K562 (cell line): ENCODE results near the gene ITPR1. TPM values are rescaled to one million over a fixed set of nuclear protein-coding genes. Genes with fewer than 3 reads are reported as not detected.

ENCODE experiments used
- ATAC-seq: fragments of 200-7000 bp; cut with Tn5 transposase; 3 replicates; pipeline ENCODE4 v1.9.1; 2020; ENCODE audit warnings: moderate library complexity
- BruUV-seq: library from RNA; stranded (reverse); fragments of 400-500 nt; replicated peaks from 2 replicates; lab custom pipeline; 2021; lab: Mats Ljungman, UMichigan
- CTCF ChIA-PET: fragments of 300-600 bp; formaldehyde crosslinking; extraction: SDS; loops from one replicate; lab custom pipeline; 2021; ENCODE audit warnings: low intra/inter-chr PET ratio; lab: Yijun Ruan, JAX
- POLR2A ChIA-PET: fragments of 300-600, 350-650 bp; sonication (Branson Sonifier 250); formaldehyde crosslinking; extraction: SDS; loops from one replicate; lab custom pipeline; 2021; ENCODE audit warnings: antibody characterized with exemption, inconsistent platforms; lab: Yijun Ruan, JAX
- DNase-seq, 4 experiments: peaks; one replicate each; pipeline versions ENCODE4 v3.0.0 to v3.0.0-alpha.2; 2011 to 2018; ENCODE audit warnings: low spot score in 3 of 4, mixed read lengths in 3 of 4; ENCODE audit errors: extremely low read depth in 1 of 4
- FAIRE-seq: peaks from 2 replicates; lab custom pipeline; 2011; peaks lifted over from hg19 to GRCh38; lab: Jason Lieb, UNC
- H2AFZ ChIP-seq: 2 replicates; pipeline ENCODE4 v1.6.0; 2011; ENCODE audit warnings: low read depth, low read length, control low read depth, inconsistent platforms
- H3K27ac ChIP-seq: fragments of 200-600 bp; 3 replicates; pipeline ENCODE4 v1.8.0; 2011; ENCODE audit warnings: low read depth, mild to moderate bottlenecking, control low read depth, inconsistent platforms, low read length, moderate library complexity, mixed read lengths; ENCODE audit errors: extremely low read depth
- H3K27me3 ChIP-seq, 2 experiments: fragments of 300-600 bp in 1 of 2; 2 replicates in 1 of 2; 3 replicates in 1 of 2; pipeline versions ENCODE4 v1.6.0 to v1.8.0; 2011; ENCODE audit warnings: inconsistent platforms in 2 of 2, low read length in 2 of 2, mild to moderate bottlenecking in 1 of 2, mixed read lengths in 1 of 2, moderate library complexity in 1 of 2; ENCODE audit not compliant: control insufficient read depth in 2 of 2, insufficient read depth in 2 of 2
- H3K36me3 ChIP-seq: fragments of 300-600 bp; 3 replicates; pipeline ENCODE4 v1.8.0; 2011; ENCODE audit warnings: mild to moderate bottlenecking, low read length, inconsistent platforms; ENCODE audit not compliant: control insufficient read depth, insufficient read depth
- H3K4me1 ChIP-seq, 2 experiments: fragments of 200-600 bp in 1 of 2; replicated peaks in 1 of 2; 2 replicates in 1 of 2; 3 replicates in 1 of 2; pipeline versions ENCODE4 v1.5.1 to v1.8.0; 2011; ENCODE audit warnings: inconsistent platforms in 2 of 2, low read length in 2 of 2, mild to moderate bottlenecking in 1 of 2, mixed read lengths in 1 of 2, moderate library complexity in 1 of 2; ENCODE audit not compliant: control insufficient read depth in 2 of 2, insufficient read depth in 2 of 2
- H3K4me2 ChIP-seq: 2 replicates; pipeline ENCODE4 v1.6.1; 2011; ENCODE audit warnings: low read length, control low read depth, inconsistent platforms, mixed read lengths; ENCODE audit not compliant: insufficient read depth
- H3K4me3 ChIP-seq: fragments of 200-600 bp; sonication (generic), shearing (Covaris generic); 2 replicates; pipeline ENCODE4 v1.5.1; 2016; ENCODE audit warnings: control low read depth, inconsistent platforms
- H3K79me2 ChIP-seq: fragments of 200-600 bp; 3 replicates; pipeline ENCODE4 v1.8.0; 2011; ENCODE audit warnings: low read length, inconsistent platforms; ENCODE audit not compliant: control insufficient read depth, insufficient read depth
- H3K9ac ChIP-seq, 2 experiments: 2 replicates each; pipeline versions ENCODE4 v1.6.0 to v1.6.1; 2011; ENCODE audit warnings: low read depth in 2 of 2, low read length in 2 of 2, control low read depth in 1 of 2, inconsistent platforms in 1 of 2, mild to moderate bottlenecking in 1 of 2, mixed read lengths in 1 of 2; ENCODE audit not compliant: insufficient read depth in 1 of 2
- H3K9me1 ChIP-seq: one replicate; pipeline ENCODE4 v1.6.0; 2011; ENCODE audit warnings: inconsistent platforms, mild to moderate bottlenecking, low read length, moderate library complexity; ENCODE audit not compliant: control insufficient read depth, insufficient read depth
- H3K9me3 ChIP-seq: replicated peaks from 2 replicates; pipeline ENCODE4 v1.5.1; 2011; ENCODE audit warnings: low read depth, low read length, inconsistent platforms; ENCODE audit not compliant: control insufficient read depth, insufficient read depth
- H4K20me1 ChIP-seq: replicated peaks from 2 replicates; pipeline ENCODE4 v1.6.1; 2011; ENCODE audit warnings: low read length, inconsistent platforms, mixed read lengths; ENCODE audit not compliant: control insufficient read depth, insufficient read depth
- CBX3 ChIP-seq, 2 experiments: IDR thresholded peaks; 1 replicate in 1 of 2; 2 replicates in 1 of 2; pipeline ENCODE4 v1.6.1; 2012; ENCODE audit warnings: inconsistent platforms in 2 of 2, low read length in 2 of 2, borderline replicate concordance in 1 of 2, control low read depth in 1 of 2
- EGR1 ChIP-seq: fragments of 450-650 bp; conservative IDR thresholded peaks from 2 replicates; pipeline ENCODE4 v1.6.1; 2017; ENCODE audit warnings: mild to moderate bottlenecking
- NR3C1 ChIP-seq: sonication (generic); formaldehyde crosslinking; IDR thresholded peaks from 2 replicates; pipeline ENCODE4 v1.8.1; 2022; ENCODE audit warnings: missing genetic modification reagents
- PHF8 ChIP-seq: fragments of 200-600 bp; sonication (generic); IDR thresholded peaks from 2 replicates; pipeline ENCODE4 v1.6.1; 2012; ENCODE audit warnings: mixed run types, mild to moderate bottlenecking, inconsistent platforms, low read length, moderate library complexity, borderline replicate concordance
- SAFB ChIP-seq: fragments of 200-400 bp; formaldehyde crosslinking; IDR thresholded peaks from 2 replicates; pipeline ENCODE4 v1.6.1; 2017; ENCODE audit warnings: low read depth, low read length, borderline replicate concordance
- ZNF445 ChIP-seq: fragments of 250-450 bp; sonication (Bioruptor Pico); IDR thresholded peaks from 2 replicates; pipeline ENCODE4 v1.4.0; 2020; ENCODE audit warnings: low read depth, mild to moderate bottlenecking, moderate library complexity
- ZNF79 ChIP-seq: fragments of 250-450 bp; sonication (Bioruptor Pico); IDR thresholded peaks from 2 replicates; pipeline ENCODE4 v1.4.0; 2020; ENCODE audit warnings: low read depth, mild to moderate bottlenecking, moderate library complexity
- WGBS: fragments of 100-300 bp; shearing (Covaris generic); methylation state at CpG from one replicate; pipeline ENCODE4 v1.1.6; 2016; ENCODE audit warnings: low coverage, mixed read lengths; ENCODE audit not compliant: insufficient coverage; ENCODE audit errors: missing lambda C conversion rate; 5-methylcytosine and 5-hydroxymethylcytosine counted together
- in situ Hi-C: fragments of 300-500 bp; cut with MboI; formaldehyde crosslinking; loops from 4 replicates; pipeline ENCODE4 v1.15.0; 2018; ENCODE audit warnings: inconsistent platforms, mixed read lengths
- intact Hi-C: fragments of 100-400 bp; cut with micrococcal nuclease; formaldehyde crosslinking; loops from 2 replicates; pipeline ENCODE4 v1.14.2; 2022
- polyA plus RNA-seq, 8 experiments: library from polyadenylated mRNA; depleted of rRNA in 4 of 8; stranded (reverse) in 5 of 8; unstranded in 3 of 8; fragments of >200 nt; fragmentation: Nextera tagmentation in 2 of 8; fragmentation: Illumina TruSeq in 1 of 8; extraction: Ambion mirVana in 2 of 8; extraction: Trizol in 1 of 8; gene quantifications; 2 replicates each; pipeline versions ENCODE4 v1.2.1 to v1.2.3, GENCODE V29; 2011 to 2014; ENCODE audit warnings: inconsistent platforms in 1 of 8, missing spikeins in 1 of 8
- total RNA-seq, 7 experiments: library from RNA; depleted of rRNA in 6 of 7; stranded (reverse); fragments of >200 nt in 6 of 7; fragmentation: Illumina TruSeq in 2 of 7; extraction: Trizol in 2 of 7; gene quantifications; 2 replicates each; pipeline versions ENCODE4 v1.2.1 to v1.2.3, GENCODE V29; 2011 to 2021; ENCODE audit warnings: low replicate concordance in 1 of 7
- TF ChIP-seq, protein P1 (sequence below): fragments of 250-450 bp; sonication (Bioruptor Pico); IDR thresholded peaks from 2 replicates; pipeline ENCODE4 v1.5.0; 2020; ENCODE audit warnings: mild to moderate bottlenecking, borderline replicate concordance
- TF ChIP-seq, protein P2 (sequence below): fragments of 250-450 bp; sonication (Bioruptor Pico); IDR thresholded peaks from 2 replicates; pipeline ENCODE4 v1.5.0; 2022; ENCODE audit warnings: mild to moderate bottlenecking

Gene ITPR1
- total and polyA plus RNA-seq, 9 of the 15 experiments (the other 6 are each of a cell fraction or from before 2014, with no cell fraction given), result 22.4 to 40.0 (median 27.4) TPM

DNA sequence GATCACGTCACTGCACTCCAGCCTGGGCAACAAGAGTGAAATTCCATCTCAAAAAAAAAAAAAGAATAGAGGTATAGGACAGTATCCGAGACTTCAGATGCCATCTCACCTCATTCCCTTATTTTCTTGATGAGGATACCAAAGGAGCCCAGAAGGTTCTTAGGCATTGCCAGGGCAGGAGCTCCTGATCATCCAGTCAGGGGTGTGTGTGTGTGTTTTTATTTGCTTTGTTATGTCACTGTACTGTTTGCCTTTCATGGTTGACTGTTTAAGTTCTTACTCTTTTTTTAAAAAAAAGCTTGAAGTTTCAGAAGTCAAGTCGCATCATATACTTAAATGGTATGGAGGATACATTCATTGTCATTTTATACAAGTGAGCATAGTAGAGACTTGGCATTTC, 346.1 kb downstream of the ITPR1 start:
- Histone ChIP-seq H3K79me2 (peaks cover 8% of the 10 kb centered on the region; the same call in 2 of the 3 replicates), H3K9ac (no peak overlapping the region), H3K36me3 (peaks cover 83% of the 10 kb centered on the region), H3K4me2 (no peak overlapping the region), H3K4me3 (no peak overlapping the region), H3K4me1 (peaks cover 0 to 15% of the 10 kb centered on the region in 2 experiments; a peak in 3 of 5 replicates), H3K27me3 (no peaks in the 10 kb centered on the region), H3K9me1 (no peaks in the 10 kb centered on the region), H3K27ac (no peak overlapping the region), H2AFZ (no peak overlapping the region), H3K9me3 (no peaks in the 10 kb centered on the region), H4K20me1 (no peaks in the 10 kb centered on the region)
- TF ChIP-seq NR3C1 (CRISPR knock-in tag) (no peak), CBX3 (IDR thresholded peaks at IDR 0.05; ENCODE audit: borderline replicate concordance in 1 of 2, low read length in 2 of 2) (no peak)
- CTCF ChIA-PET, result no interaction called here
- in situ Hi-C loops, result no loop called here
- POLR2A ChIA-PET, result interaction anchor here (0.5 to 4.6 kb wide), 4 partner anchors 9 to 233 kb away, joined by 3 to 27 read pairs (median 4); no protein-coding TSS in a partner anchor
- intact Hi-C loops, result no loop called here
- DNase-seq (no peak), ATAC-seq (no peak), FAIRE-seq (no peak)
- 98% methylated on average over 2 of the region's 3 CpGs for WGBS
- no TSS peak for BruUV-seq

DNA sequence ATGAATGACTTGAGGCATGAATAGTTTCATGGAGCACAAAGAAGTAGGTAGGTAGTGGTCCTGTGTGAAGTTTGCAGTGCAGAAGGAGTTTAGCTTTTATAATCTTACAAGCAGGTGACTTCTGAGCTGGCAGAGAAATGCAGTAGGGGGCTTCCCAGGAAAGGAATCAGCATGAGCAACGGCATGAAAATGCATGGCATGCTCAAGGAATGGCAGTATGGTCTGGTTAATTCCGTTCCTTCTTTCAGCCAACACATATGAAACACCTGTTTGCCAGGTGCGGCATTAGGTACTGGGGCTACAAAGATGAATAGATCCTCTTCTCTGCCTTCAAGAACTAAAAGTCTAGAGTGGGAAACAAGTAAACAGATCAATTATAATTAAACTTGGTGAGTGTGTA, 348.1 kb downstream of the ITPR1 start:
- in situ Hi-C loops (no loop called here), intact Hi-C loops (no loop called here)
- CTCF ChIA-PET, result no interaction called here
- DNase-seq (no peak), FAIRE-seq (no peak), ATAC-seq (no peak)
- Histone ChIP-seq H3K27ac (no peak overlapping the region), H3K9ac (no peak overlapping the region), H2AFZ (no peak overlapping the region), H3K4me3 (no peak overlapping the region), H4K20me1 (no peaks in the 10 kb centered on the region), H3K9me3 (no peaks in the 10 kb centered on the region), H3K27me3 (no peaks in the 10 kb centered on the region), H3K79me2 (no peaks in the 10 kb centered on the region), H3K4me1 (no peaks in the 10 kb centered on the region), H3K9me1 (no peaks in the 10 kb centered on the region), H3K4me2 (no peak overlapping the region), H3K36me3 (peaks cover 82% of the 10 kb centered on the region)
- POLR2A ChIA-PET, result interaction anchor here (1.0 to 1.6 kb wide), 3 partner anchors 9 to 15 kb away, joined by 3 to 7 read pairs (median 5); no protein-coding TSS in a partner anchor
- no TSS peak for BruUV-seq
- 81% methylated on average over 3 of the region's 3 CpGs for WGBS
- TF ChIP-seq, protein P1, sequence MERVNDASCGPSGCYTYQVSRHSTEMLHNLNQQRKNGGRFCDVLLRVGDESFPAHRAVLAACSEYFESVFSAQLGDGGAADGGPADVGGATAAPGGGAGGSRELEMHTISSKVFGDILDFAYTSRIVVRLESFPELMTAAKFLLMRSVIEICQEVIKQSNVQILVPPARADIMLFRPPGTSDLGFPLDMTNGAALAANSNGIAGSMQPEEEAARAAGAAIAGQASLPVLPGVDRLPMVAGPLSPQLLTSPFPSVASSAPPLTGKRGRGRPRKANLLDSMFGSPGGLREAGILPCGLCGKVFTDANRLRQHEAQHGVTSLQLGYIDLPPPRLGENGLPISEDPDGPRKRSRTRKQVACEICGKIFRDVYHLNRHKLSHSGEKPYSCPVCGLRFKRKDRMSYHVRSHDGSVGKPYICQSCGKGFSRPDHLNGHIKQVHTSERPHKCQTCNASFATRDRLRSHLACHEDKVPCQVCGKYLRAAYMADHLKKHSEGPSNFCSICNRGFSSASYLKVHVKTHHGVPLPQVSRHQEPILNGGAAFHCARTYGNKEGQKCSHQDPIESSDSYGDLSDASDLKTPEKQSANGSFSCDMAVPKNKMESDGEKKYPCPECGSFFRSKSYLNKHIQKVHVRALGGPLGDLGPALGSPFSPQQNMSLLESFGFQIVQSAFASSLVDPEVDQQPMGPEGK (CRISPR knock-in tag), result no peak
- TF ChIP-seq PHF8 (no peak), SAFB (no peak), ZNF445 (CRISPR knock-in tag) (no peak), ZNF79 (CRISPR knock-in tag) (no peak), EGR1 (no peak)
- TF ChIP-seq, protein P2, sequence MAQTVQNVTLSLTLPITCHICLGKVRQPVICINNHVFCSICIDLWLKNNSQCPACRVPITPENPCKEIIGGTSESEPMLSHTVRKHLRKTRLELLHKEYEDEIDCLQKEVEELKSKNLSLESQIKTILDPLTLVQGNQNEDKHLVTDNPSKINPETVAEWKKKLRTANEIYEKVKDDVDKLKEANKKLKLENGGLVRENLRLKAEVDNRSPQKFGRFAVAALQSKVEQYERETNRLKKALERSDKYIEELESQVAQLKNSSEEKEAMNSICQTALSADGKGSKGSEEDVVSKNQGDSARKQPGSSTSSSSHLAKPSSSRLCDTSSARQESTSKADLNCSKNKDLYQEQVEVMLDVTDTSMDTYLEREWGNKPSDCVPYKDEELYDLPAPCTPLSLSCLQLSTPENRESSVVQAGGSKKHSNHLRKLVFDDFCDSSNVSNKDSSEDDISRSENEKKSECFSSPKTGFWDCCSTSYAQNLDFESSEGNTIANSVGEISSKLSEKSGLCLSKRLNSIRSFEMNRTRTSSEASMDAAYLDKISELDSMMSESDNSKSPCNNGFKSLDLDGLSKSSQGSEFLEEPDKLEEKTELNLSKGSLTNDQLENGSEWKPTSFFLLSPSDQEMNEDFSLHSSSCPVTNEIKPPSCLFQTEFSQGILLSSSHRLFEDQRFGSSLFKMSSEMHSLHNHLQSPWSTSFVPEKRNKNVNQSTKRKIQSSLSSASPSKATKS (CRISPR knock-in tag), result no peak
